WTC11 (cell line): ENCODE results near the gene FRMD8.

Experiments used
- CBFB ChIP-seq: sonication (generic); formaldehyde crosslinking; IDR thresholded peaks from 2 replicates; pipeline ENCODE4 v1.8.1; 2022; ENCODE audit warnings: mild to moderate bottlenecking, low read depth, missing genetic modification reagents
- FOXK1 ChIP-seq: sonication (generic); formaldehyde crosslinking; IDR thresholded peaks from 2 replicates; pipeline ENCODE4 v1.8.0; 2022; ENCODE audit warnings: mild to moderate bottlenecking, moderate library complexity, missing genetic modification reagents
- NR1H2 ChIP-seq: sonication (generic); formaldehyde crosslinking; IDR thresholded peaks from 2 replicates; pipeline ENCODE4 v1.9.0; 2021; ENCODE audit warnings: mild to moderate bottlenecking, moderate library complexity, missing genetic modification reagents
- RELA ChIP-seq: sonication (generic); formaldehyde crosslinking; IDR thresholded peaks from 2 replicates; pipeline ENCODE4 v1.8.1; 2022; ENCODE audit warnings: missing genetic modification reagents, mild to moderate bottlenecking, borderline replicate concordance
- SMAD4 ChIP-seq: sonication (generic); formaldehyde crosslinking; IDR thresholded peaks from 2 replicates; pipeline ENCODE4 v1.8.0; 2022; ENCODE audit warnings: mild to moderate bottlenecking, missing genetic modification reagents
- SP1 ChIP-seq: sonication (generic); formaldehyde crosslinking; conservative IDR thresholded peaks from 2 replicates; pipeline ENCODE4 v1.8.1; 2022; ENCODE audit warnings: missing genetic modification reagents
- ZNF232 ChIP-seq: sonication (generic); formaldehyde crosslinking; IDR thresholded peaks from 2 replicates; pipeline ENCODE4 v1.8.0; 2022; ENCODE audit warnings: mild to moderate bottlenecking, missing genetic modification reagents
- ZNF423 ChIP-seq: fragments of 250-450 bp; sonication (Bioruptor Pico); IDR thresholded peaks from 2 replicates; pipeline ENCODE4 v2.1.2; 2022; ENCODE audit warnings: mild to moderate bottlenecking, moderate library complexity
- TF ChIP-seq, protein P1 (sequence below): sonication (generic); formaldehyde crosslinking; IDR thresholded peaks from 2 replicates; pipeline ENCODE4 v1.8.1; 2022; ENCODE audit warnings: low read depth, missing genetic modification reagents, borderline replicate concordance
- TF ChIP-seq, protein P2 (sequence below): sonication (generic); formaldehyde crosslinking; conservative IDR thresholded peaks from 2 replicates; pipeline ENCODE4 v1.8.1; 2023; ENCODE audit warnings: mild to moderate bottlenecking, low read depth, missing genetic modification reagents, moderate library complexity
- TF ChIP-seq, protein P3 (sequence below): fragments of 200-600 bp; IDR thresholded peaks from 2 replicates; pipeline ENCODE4 v1.8.0; 2022; ENCODE audit warnings: antibody characterized with exemption
- TF ChIP-seq, protein P4 (sequence below): sonication (generic); formaldehyde crosslinking; IDR thresholded peaks from 2 replicates; pipeline ENCODE4 v1.8.0; 2022; ENCODE audit warnings: mild to moderate bottlenecking, missing genetic modification reagents
- TF ChIP-seq, protein P5 (sequence below): sonication (generic); formaldehyde crosslinking; IDR thresholded peaks from 2 replicates; pipeline ENCODE4 v1.8.1; 2022; ENCODE audit warnings: mild to moderate bottlenecking, missing genetic modification reagents, moderate library complexity, borderline replicate concordance
- TF ChIP-seq, protein P6 (sequence below): sonication (generic); formaldehyde crosslinking; IDR thresholded peaks from 2 replicates; pipeline ENCODE4 v1.8.0; 2022; ENCODE audit warnings: mild to moderate bottlenecking, missing genetic modification reagents

DNA sequence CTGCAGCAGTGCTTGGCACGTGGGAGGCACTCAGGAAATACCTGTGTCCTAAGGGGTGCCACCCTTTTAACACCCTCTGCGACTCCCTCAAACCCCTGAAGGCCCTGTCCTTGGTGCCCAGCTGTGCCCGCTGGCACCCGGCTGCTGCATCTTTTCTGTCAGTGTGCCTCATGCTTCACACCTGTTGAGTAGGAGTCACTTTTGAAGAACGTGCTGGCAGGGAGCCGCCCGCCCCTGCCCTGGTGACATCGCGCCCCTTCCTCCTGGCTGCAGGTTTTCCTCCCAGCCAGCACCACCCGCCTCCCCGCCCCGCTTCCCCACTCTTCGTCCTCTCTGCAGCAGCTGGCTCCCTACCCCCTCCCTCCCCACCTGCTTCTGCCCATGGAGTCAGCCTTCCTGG lies 17.8 kb downstream of the FRMD8 start:
- TF ChIP-seq, protein P1, sequence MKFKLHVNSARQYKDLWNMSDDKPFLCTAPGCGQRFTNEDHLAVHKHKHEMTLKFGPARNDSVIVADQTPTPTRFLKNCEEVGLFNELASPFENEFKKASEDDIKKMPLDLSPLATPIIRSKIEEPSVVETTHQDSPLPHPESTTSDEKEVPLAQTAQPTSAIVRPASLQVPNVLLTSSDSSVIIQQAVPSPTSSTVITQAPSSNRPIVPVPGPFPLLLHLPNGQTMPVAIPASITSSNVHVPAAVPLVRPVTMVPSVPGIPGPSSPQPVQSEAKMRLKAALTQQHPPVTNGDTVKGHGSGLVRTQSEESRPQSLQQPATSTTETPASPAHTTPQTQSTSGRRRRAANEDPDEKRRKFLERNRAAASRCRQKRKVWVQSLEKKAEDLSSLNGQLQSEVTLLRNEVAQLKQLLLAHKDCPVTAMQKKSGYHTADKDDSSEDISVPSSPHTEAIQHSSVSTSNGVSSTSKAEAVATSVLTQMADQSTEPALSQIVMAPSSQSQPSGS (CRISPR knock-in tag), result no peak
- TF ChIP-seq, protein P2, sequence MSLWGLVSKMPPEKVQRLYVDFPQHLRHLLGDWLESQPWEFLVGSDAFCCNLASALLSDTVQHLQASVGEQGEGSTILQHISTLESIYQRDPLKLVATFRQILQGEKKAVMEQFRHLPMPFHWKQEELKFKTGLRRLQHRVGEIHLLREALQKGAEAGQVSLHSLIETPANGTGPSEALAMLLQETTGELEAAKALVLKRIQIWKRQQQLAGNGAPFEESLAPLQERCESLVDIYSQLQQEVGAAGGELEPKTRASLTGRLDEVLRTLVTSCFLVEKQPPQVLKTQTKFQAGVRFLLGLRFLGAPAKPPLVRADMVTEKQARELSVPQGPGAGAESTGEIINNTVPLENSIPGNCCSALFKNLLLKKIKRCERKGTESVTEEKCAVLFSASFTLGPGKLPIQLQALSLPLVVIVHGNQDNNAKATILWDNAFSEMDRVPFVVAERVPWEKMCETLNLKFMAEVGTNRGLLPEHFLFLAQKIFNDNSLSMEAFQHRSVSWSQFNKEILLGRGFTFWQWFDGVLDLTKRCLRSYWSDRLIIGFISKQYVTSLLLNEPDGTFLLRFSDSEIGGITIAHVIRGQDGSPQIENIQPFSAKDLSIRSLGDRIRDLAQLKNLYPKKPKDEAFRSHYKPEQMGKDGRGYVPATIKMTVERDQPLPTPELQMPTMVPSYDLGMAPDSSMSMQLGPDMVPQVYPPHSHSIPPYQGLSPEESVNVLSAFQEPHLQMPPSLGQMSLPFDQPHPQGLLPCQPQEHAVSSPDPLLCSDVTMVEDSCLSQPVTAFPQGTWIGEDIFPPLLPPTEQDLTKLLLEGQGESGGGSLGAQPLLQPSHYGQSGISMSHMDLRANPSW (CRISPR knock-in tag), result no peak
- TF ChIP-seq RELA (CRISPR knock-in tag) (no peak), FOXK1 (no peak), CBFB (no peak), SMAD4 (CRISPR knock-in tag) (no peak), ZNF232 (CRISPR knock-in tag) (no peak), ZNF423 (CRISPR knock-in tag) (no peak), NR1H2 (CRISPR knock-in tag) (no peak), SP1 (CRISPR knock-in tag) (no peak)
- TF ChIP-seq, protein P3, sequence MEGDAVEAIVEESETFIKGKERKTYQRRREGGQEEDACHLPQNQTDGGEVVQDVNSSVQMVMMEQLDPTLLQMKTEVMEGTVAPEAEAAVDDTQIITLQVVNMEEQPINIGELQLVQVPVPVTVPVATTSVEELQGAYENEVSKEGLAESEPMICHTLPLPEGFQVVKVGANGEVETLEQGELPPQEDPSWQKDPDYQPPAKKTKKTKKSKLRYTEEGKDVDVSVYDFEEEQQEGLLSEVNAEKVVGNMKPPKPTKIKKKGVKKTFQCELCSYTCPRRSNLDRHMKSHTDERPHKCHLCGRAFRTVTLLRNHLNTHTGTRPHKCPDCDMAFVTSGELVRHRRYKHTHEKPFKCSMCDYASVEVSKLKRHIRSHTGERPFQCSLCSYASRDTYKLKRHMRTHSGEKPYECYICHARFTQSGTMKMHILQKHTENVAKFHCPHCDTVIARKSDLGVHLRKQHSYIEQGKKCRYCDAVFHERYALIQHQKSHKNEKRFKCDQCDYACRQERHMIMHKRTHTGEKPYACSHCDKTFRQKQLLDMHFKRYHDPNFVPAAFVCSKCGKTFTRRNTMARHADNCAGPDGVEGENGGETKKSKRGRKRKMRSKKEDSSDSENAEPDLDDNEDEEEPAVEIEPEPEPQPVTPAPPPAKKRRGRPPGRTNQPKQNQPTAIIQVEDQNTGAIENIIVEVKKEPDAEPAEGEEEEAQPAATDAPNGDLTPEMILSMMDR, result no peak
- TF ChIP-seq, protein P4, sequence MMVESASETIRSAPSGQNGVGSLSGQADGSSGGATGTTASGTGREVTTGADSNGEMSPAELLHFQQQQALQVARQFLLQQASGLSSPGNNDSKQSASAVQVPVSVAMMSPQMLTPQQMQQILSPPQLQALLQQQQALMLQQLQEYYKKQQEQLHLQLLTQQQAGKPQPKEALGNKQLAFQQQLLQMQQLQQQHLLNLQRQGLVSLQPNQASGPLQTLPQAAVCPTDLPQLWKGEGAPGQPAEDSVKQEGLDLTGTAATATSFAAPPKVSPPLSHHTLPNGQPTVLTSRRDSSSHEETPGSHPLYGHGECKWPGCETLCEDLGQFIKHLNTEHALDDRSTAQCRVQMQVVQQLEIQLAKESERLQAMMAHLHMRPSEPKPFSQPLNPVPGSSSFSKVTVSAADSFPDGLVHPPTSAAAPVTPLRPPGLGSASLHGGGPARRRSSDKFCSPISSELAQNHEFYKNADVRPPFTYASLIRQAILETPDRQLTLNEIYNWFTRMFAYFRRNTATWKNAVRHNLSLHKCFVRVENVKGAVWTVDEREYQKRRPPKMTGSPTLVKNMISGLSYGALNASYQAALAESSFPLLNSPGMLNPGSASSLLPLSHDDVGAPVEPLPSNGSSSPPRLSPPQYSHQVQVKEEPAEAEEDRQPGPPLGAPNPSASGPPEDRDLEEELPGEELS (CRISPR knock-in tag), result no peak
- TF ChIP-seq, protein P5, sequence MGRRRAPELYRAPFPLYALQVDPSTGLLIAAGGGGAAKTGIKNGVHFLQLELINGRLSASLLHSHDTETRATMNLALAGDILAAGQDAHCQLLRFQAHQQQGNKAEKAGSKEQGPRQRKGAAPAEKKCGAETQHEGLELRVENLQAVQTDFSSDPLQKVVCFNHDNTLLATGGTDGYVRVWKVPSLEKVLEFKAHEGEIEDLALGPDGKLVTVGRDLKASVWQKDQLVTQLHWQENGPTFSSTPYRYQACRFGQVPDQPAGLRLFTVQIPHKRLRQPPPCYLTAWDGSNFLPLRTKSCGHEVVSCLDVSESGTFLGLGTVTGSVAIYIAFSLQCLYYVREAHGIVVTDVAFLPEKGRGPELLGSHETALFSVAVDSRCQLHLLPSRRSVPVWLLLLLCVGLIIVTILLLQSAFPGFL (CRISPR knock-in tag), result no peak
- TF ChIP-seq, protein P6, sequence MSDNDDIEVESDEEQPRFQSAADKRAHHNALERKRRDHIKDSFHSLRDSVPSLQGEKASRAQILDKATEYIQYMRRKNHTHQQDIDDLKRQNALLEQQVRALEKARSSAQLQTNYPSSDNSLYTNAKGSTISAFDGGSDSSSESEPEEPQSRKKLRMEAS (CRISPR knock-in tag), result no peak
